Keratinocyte (primary cell): Measurements from ENCODE around the gene OAT.

Source experiments
- CTCF ChIP-seq, 3 experiments: IDR thresholded peaks in 1 of 3; conservative IDR thresholded peaks in 1 of 3; optimal IDR thresholded peaks in 1 of 3; 2 replicates in 2 of 3; 3 replicates in 1 of 3; pipeline versions ENCODE3 to v1.5.1; 2011; ENCODE audit warnings: low read length in 3 of 3, mild to moderate bottlenecking in 3 of 3, moderate library complexity in 2 of 3, control low read depth in 1 of 3, inconsistent platforms in 1 of 3; ENCODE audit not compliant: insufficient read depth in 2 of 3; ENCODE audit errors: extremely low read depth in 1 of 3
- EZH2 ChIP-seq: IDR thresholded peaks from one replicate; pipeline ENCODE4 v1.6.1; 2012; ENCODE audit warnings: inconsistent platforms, mild to moderate bottlenecking, low read length, moderate library complexity

GRCh38 chr10:124374535-124375352 is 44.0 kb downstream of the OAT start:
- no peak for TF ChIP-seq CTCF (optimal IDR thresholded peaks at IDR 0.05 in 1 of 3, IDR thresholded peaks at IDR 0.05 in 1 of 3, conservative IDR thresholded peaks at IDR 0.05 in 1 of 3; ENCODE audit: extremely low read depth in 1 of 3, insufficient read depth in 2 of 3, low read length in 3 of 3)
- TF ChIP-seq EZH2: no peak
